Measurements from ENCODE around the gene DNASE2B.

DNASE2B gene

DNA sequence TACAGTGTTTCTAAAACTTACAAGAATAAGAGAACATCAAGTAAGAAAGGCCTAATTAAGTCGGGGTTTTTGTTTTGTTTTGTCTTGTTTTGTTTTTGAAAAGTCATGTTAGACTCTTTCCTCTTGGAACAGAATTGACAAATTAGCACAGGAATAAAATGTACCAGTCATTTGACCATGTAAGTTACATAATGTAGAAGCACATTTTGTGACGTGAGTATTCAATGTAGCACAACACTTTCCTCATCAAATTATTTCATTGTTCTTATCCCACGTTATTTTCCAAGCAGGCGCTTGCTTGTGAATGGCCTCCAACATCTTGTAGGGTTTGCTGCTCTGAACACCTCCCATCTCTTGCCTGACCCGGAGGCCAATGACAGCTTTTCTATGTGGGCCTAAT lies 34.7 kb upstream of the DNASE2B start:
- H3K4me3 ChIP-seq (ENCODE audit: low read depth, low read length), result no peak overlapping the region
- in situ Hi-C loops (cut with HindIII; ENCODE audit: low sequenced_read_pairs), result no loop called here
- TF ChIP-seq, protein P1, sequence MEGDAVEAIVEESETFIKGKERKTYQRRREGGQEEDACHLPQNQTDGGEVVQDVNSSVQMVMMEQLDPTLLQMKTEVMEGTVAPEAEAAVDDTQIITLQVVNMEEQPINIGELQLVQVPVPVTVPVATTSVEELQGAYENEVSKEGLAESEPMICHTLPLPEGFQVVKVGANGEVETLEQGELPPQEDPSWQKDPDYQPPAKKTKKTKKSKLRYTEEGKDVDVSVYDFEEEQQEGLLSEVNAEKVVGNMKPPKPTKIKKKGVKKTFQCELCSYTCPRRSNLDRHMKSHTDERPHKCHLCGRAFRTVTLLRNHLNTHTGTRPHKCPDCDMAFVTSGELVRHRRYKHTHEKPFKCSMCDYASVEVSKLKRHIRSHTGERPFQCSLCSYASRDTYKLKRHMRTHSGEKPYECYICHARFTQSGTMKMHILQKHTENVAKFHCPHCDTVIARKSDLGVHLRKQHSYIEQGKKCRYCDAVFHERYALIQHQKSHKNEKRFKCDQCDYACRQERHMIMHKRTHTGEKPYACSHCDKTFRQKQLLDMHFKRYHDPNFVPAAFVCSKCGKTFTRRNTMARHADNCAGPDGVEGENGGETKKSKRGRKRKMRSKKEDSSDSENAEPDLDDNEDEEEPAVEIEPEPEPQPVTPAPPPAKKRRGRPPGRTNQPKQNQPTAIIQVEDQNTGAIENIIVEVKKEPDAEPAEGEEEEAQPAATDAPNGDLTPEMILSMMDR (IDR thresholded peaks at IDR 0.05; ENCODE audit: low read depth, low read length), result no peak
- no peak for DNase-seq (ENCODE audit: low read depth, low spot score)

DNA sequence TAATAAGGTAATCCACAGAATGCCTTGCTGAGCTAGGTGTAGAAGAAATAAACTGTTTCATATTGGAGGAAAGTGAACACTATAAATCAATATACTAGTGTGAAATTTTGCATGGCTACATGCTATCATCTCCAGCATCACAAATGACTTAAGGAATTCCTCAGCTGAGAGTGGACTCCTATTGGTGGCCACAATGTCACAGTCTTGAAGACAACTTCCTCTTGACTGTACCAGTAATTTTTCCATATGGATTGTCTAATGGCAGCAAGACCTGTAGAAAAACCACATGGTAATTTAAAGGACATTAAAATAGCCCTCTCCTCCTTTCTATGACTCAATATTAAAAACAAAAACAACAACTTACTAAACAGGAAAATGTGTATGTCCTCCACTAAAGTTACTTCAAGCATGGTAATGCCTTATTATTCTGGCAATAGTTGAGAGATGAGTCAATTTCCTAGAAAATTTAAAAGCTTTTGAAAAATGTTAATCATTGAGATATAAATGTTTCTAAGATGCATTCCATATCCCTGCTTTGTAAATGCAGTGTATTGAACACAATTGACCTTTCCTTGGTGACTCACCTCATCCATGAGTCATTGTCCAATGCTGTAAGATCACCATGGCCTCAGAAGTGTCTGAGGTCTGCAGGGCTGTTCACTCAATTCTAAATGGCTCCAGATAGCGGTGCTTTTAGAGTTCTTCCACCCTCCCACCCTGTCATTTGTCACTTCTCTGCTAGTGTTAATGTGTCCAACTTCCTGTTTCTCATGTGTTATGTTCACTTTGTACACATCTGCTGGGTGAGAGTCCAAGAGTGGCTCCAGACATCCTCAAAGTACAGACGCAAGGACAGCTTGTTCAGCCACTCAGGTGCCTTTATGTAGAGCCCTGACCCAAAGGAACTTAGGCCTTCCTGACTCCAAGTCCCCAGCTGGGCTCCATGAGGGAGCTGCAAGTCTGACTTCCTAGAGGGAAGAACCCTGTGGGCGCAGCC lies 32.8 kb upstream of the DNASE2B start:
- TF ChIP-seq, protein P1 (IDR thresholded peaks at IDR 0.05; ENCODE audit: low read depth, low read length), result no peak
- in situ Hi-C loops (cut with HindIII; ENCODE audit: low sequenced_read_pairs), result no loop called here
- H3K4me3 ChIP-seq (ENCODE audit: low read depth, low read length), result no peak overlapping the region
- DNase-seq (ENCODE audit: low read depth, low spot score), result peak; percentile 96

DNA sequence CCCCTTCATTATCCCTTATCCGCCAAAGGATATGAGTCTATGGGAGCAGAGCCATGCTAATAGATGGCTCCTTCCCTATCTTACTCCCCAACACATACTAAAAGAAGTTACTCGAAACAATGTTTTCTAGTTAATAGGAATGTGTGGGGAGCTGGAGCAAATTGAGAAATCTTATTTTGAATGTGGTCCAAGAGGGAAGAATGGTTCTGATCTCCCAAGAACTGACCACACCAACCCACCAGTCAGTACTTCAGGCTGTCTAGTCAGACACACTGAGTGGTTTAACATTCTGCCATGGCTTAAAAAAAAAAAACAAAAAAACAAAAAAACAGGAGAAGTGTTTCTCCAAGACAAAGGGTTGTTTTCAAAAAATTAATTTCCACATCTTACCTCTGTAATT lies 31.5 kb upstream of the DNASE2B start:
- H3K4me3 ChIP-seq (ENCODE audit: low read depth, low read length), result no peak overlapping the region
- in situ Hi-C loops (cut with HindIII; ENCODE audit: low sequenced_read_pairs), result no loop called here
- TF ChIP-seq, protein P1 (IDR thresholded peaks at IDR 0.05; ENCODE audit: low read depth, low read length), result no peak
- peak; percentile 53 for DNase-seq (ENCODE audit: low read depth, low spot score)

DNA sequence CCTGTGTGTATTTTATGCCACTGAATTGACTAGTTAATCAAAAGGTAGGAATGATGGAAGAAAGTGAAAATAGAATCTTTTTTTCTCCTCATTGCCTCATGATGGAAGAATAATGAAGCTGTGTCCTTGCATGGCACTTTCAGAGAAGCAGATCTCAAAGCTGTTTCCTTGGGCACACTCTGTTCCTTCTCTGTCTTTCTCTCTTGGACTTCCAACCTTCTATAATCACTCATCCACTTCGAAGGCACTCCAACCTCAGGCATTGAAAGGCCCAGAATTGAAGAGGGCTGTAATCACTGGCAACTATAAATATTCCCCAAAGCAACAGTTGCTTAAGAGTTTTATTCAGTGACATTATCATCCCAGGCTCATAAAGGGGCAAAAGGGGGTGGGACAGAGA lies 31.1 kb upstream of the DNASE2B start:
- H3K4me3 ChIP-seq (ENCODE audit: low read depth, low read length), result no peak overlapping the region
- in situ Hi-C loops (cut with HindIII; ENCODE audit: low sequenced_read_pairs), result no loop called here
- no peak for DNase-seq (ENCODE audit: low read depth, low spot score)
- TF ChIP-seq, protein P1 (IDR thresholded peaks at IDR 0.05; ENCODE audit: low read depth, low read length), result no peak

DNA sequence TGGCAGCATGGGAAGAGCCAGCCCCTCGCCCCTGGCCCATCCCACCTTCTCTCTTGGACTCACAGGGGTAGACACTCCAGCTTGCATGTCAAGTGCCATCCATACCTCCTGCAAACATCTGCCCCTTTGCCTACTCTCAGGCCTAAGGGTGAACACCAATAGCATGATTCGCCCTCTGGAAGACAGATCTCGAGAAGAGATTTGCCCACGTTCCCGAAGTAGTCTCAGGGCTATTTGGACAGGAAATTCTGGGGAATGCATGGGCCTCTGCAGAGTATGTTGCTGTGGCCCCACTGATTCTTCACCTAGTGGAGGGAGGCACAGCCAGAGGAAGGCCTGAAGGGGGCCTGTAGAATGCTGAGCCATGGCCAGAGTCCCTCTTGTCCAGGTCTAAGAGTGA lies 29.8 kb upstream of the DNASE2B start:
- DNase-seq (ENCODE audit: low read depth, low spot score), result no peak
- TF ChIP-seq, protein P1 (IDR thresholded peaks at IDR 0.05; ENCODE audit: low read depth, low read length), result no peak
- H3K4me3 ChIP-seq (ENCODE audit: low read depth, low read length), result no peak overlapping the region
- in situ Hi-C loops (cut with HindIII; ENCODE audit: low sequenced_read_pairs), result no loop called here

DNA sequence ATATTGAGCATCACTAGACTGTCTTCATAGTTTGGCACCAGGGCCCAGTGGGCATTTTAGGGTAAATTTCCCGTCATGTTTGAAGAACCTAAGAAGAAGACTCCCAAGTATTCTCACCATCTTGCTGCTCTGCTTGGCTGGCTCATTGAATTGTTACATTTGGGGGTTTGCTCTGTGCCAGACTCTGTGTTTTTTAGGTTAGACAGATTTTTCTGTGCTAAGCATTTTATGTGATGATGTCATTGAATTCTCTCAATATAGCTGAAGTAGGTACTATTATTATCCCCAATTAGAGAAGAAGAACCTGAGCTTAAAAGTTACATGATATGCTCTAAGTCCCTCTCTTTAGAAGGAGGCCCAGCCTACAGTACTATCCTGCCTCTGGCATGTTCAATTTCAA lies 28.0 kb upstream of the DNASE2B start:
- in situ Hi-C loops (cut with HindIII; ENCODE audit: low sequenced_read_pairs), result no loop called here
- DNase-seq (ENCODE audit: low read depth, low spot score), result no peak
- TF ChIP-seq, protein P1 (IDR thresholded peaks at IDR 0.05; ENCODE audit: low read depth, low read length), result no peak
- H3K4me3 ChIP-seq (ENCODE audit: low read depth, low read length), result no peak overlapping the region

Data from astrocyte of the spinal cord (primary cell).